Hematopoietic multipotent progenitor cell treated with erythropoietin and hydrocortisone succinate and interleukin-3 and kit ligand, for 15 days (in vitro differentiated cells): ENCODE results near the gene CD248.

Experiments used
- DNase-seq: peaks from one replicate; pipeline ENCODE4 v3.0.0-alpha.2; 2015; ENCODE audit warnings: low spot score

CD248 gene

GRCh38 chr11:66275984-66276612, 40.7 kb downstream of the CD248 start:
- DNase-seq, result no peak

GRCh38 chr11:66275396-66275795, 41.4 kb downstream of the CD248 start:
- no peak for DNase-seq

- no peak for DNase-seq
Observed at GRCh38 chr11:66274219-66274618, 42.6 kb downstream of the CD248 start.

- DNase-seq, result no peak
Observed at GRCh38 chr11:66272596-66272995, 44.2 kb downstream of the CD248 start.

- DNase-seq, result no peak
Observed at GRCh38 chr11:66271816-66272215, 45.0 kb downstream of the CD248 start.

GRCh38 chr11:66268952-66269905, 47.6 kb downstream of the CD248 start:
- peak; percentile 32 for DNase-seq

GRCh38 chr11:66268244-66268951, 48.4 kb downstream of the CD248 start, which contains the start of gene RAB1B:
TSS of gene RAB1B (plus strand) at chr11:66268639. CDS start at chr11:66268680, 41 bp downstream.
- DNase-seq, result peak; percentile 100

- peak; percentile 79 for DNase-seq
Observed at GRCh38 chr11:66267379-66268243, 49.2 kb downstream of the CD248 start.

- no peak for DNase-seq
Observed at GRCh38 chr11:66267039-66267378, 49.8 kb downstream of the CD248 start.

- no peak for DNase-seq
Observed at GRCh38 chr11:66266378-66267038, 50.3 kb downstream of the CD248 start.

- no peak for DNase-seq
Observed at GRCh38 chr11:66265531-66266377, 51.1 kb downstream of the CD248 start.

GRCh38 chr11:66264914-66265313, 51.9 kb downstream of the CD248 start:
- peak; percentile 24 for DNase-seq
